ENCODE data around the gene RBM44.

DNA sequence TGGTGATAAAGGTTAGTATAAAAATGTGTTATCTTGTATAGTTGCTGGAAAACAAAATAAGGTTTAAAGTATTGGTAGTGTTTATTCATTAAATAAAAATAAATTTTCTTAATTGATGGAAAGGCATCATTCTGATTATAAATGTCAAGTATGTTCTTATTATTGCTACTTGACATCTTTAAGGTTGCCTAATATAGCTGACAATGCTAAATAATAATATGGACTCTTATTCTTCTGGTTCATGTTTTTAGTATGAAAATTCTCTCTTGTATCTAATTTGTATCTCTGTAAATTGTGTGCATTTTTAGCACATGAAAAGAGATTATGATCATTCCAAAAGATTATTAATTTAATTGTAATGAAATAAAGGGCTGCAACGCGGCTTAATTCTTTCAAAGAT lies 25.0 kb downstream of the RBM44 start:
- TF ChIP-seq, protein P1, sequence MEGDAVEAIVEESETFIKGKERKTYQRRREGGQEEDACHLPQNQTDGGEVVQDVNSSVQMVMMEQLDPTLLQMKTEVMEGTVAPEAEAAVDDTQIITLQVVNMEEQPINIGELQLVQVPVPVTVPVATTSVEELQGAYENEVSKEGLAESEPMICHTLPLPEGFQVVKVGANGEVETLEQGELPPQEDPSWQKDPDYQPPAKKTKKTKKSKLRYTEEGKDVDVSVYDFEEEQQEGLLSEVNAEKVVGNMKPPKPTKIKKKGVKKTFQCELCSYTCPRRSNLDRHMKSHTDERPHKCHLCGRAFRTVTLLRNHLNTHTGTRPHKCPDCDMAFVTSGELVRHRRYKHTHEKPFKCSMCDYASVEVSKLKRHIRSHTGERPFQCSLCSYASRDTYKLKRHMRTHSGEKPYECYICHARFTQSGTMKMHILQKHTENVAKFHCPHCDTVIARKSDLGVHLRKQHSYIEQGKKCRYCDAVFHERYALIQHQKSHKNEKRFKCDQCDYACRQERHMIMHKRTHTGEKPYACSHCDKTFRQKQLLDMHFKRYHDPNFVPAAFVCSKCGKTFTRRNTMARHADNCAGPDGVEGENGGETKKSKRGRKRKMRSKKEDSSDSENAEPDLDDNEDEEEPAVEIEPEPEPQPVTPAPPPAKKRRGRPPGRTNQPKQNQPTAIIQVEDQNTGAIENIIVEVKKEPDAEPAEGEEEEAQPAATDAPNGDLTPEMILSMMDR (IDR thresholded peaks at IDR 0.05), result no peak
- TF ChIP-seq POLR2A (IDR thresholded peaks at IDR 0.05), result no peak
